Lower leg skin (tissue), 4 donors: ENCODE data around the gene SRGN. TPM values are rescaled to one million over a fixed set of nuclear protein-coding genes. Genes with fewer than 3 reads are reported as not detected.

Experiments
- DNase-seq, 2 donors: peaks; one replicate each; pipeline ENCODE4 v3.0.0-alpha.2; 2019; ENCODE audit warnings: low spot score in 2 of 2
- H3K4me3 ChIP-seq: fragments of 200-600 bp; sonication (generic); 2 replicates; pipeline ENCODE4 v1.5.1; 2017; ENCODE audit warnings: mild to moderate bottlenecking, low read depth; ENCODE audit not compliant: poor library complexity, severe bottlenecking
- POLR2A ChIP-seq, 2 donors: fragments of 450-650 bp; IDR thresholded peaks; one replicate each; pipeline ENCODE4 v1.6.1; 2016 to 2017; ENCODE audit warnings: antibody characterized with exemption in 2 of 2, mild to moderate bottlenecking in 1 of 2, moderate library complexity in 1 of 2
- WGBS, 2 donors: methylation state at CpG; one replicate each; pipeline ENCODE4 v1.1.5; 2018; 5-methylcytosine and 5-hydroxymethylcytosine counted together
- intact Hi-C: fragments of 100-400 bp; cut with DNase I; formaldehyde crosslinking; loops from one replicate; pipeline ENCODE4 v1.15.0; 2023; ENCODE audit warnings: low total_unique reads
- total RNA-seq, 4 donors: library from RNA; depleted of rRNA; stranded (reverse); fragments of >200 nt; gene quantifications; one replicate each; pipeline ENCODE4 v1.1.0, GENCODE V29; 2016
- TF ChIP-seq, protein P1 (sequence below), 3 donors: fragments of 450-650 bp; IDR thresholded peaks; one replicate each; pipeline ENCODE4 v1.5.1; 2016; ENCODE audit warnings: antibody characterized with exemption in 3 of 3, mild to moderate bottlenecking in 3 of 3, moderate library complexity in 2 of 3

The SRGN gene
- total RNA-seq, 4 donors from 2014 or later: 20.6 to 39.6 (median 24.1) TPM

DNA sequence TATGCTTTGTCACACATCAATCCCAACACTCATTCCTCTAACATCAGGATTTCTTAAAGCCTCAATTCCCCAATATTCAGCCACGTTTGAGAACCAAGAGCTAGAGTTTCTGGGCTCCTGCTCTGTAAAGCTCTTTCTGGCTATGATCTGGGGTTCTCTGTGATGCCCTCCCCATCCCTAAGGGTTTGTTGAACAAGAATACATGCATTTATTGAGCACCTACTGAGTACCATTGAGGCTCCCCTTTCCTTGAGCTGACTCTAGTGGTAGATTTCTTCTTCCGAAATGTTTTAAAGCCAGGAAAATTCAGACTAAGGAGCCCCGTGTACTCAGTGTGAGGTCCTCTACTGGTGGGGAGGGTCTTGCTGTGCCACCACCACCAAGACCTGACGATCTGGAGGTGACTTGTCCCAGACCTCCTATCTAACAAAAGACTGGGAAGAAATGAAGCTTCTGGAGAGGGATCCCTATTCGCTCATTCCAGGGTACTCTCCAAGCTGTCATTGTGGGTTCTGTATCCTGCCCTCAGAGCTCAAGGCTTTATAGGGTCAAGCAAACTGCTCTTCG lies 23.1 kb upstream of the SRGN start:
- intact Hi-C loops: no loop called here
- no peak for TF ChIP-seq POLR2A (IDR thresholded peaks at IDR 0.05)
- TF ChIP-seq, protein P1, sequence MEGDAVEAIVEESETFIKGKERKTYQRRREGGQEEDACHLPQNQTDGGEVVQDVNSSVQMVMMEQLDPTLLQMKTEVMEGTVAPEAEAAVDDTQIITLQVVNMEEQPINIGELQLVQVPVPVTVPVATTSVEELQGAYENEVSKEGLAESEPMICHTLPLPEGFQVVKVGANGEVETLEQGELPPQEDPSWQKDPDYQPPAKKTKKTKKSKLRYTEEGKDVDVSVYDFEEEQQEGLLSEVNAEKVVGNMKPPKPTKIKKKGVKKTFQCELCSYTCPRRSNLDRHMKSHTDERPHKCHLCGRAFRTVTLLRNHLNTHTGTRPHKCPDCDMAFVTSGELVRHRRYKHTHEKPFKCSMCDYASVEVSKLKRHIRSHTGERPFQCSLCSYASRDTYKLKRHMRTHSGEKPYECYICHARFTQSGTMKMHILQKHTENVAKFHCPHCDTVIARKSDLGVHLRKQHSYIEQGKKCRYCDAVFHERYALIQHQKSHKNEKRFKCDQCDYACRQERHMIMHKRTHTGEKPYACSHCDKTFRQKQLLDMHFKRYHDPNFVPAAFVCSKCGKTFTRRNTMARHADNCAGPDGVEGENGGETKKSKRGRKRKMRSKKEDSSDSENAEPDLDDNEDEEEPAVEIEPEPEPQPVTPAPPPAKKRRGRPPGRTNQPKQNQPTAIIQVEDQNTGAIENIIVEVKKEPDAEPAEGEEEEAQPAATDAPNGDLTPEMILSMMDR (IDR thresholded peaks at IDR 0.05): no peak

DNA sequence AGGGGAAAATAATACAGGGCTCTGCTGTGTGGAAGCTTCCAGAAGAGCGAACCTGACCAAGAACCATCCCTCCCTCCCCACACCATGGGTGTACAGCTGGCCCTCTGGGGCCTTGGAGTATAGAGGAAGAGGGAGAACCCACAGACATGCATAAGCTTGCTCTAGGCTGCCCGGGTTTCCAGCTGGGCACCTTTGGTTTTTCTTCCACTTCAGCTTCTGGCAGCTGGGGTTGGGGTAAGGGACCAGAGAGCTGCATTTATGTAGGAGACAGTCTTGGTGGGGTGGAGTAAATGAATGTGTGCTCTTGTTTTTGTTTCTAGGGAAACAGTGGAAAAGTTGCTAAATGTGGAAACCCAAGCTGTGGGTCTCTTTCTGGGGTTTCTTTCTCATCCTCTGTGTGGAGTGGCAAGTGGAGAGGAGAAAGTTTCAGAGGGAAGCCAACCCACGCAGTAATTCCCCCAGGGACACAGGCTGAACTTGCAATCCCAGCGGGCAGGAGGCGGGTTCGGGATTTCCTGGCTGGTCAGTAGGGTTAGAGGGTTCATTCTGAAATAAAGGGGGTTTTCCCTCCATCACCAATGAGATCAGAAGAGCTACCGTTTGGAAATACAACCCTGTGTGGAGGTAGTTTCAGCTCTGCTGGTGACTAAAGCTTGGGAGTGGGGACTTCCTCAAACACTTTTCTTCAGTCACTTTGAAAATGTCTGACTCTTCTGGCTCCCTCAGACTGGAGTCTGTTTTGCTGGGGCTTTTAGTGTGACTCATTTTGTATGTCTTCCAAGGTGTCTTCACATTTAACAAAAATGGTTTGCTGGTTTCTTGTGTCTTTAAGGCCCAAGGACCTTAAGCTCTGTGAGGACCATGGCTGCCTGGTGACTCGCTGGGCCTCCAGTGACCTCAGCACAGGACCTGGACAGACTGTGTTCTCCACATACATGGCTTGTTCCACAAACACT lies 22.2 kb upstream of the SRGN start:
- WGBS, 2 donors: 55 to 56% methylated on average over 8 of the region's 8 CpGs
- no peak overlapping the region for H3K4me3 ChIP-seq
- intact Hi-C loops: no loop called here

More for the DNA sequence above, 23.1 kb upstream of the SRGN start:
- 83 to 90% methylated on average over 6 of the region's 6 CpGs for WGBS, 2 donors
- DNase-seq: no peak
- H3K4me3 ChIP-seq: no peak overlapping the region

DNA sequence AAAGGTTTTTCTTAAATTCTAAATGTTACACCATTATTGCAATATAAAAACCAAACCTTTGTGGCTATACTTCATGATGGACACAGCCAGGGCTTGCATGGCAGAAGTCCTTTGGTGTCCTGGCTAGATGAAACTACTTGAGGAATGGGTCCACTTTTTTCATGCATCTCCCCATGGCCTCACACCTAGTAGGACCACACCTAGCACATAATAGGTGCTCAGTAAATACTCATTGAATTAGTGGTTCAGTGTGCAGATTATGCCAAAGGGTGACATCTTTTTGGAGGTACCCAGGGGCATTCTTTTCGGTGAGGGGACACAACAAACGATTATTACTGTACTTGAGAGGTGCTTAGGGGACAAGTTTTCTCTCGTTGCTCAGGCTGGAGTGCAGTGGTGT lies 20.7 kb upstream of the SRGN start:
- no peak for TF ChIP-seq POLR2A (IDR thresholded peaks at IDR 0.05)
- TF ChIP-seq, protein P1 (IDR thresholded peaks at IDR 0.05): no peak
- DNase-seq: no peak
- intact Hi-C loops: no loop called here
- WGBS, 2 donors: 88 to 93% methylated on average over 3 of the region's 3 CpGs
- no peak overlapping the region for H3K4me3 ChIP-seq

More for the DNA sequence above, 22.2 kb upstream of the SRGN start:
- TF ChIP-seq, protein P1 (IDR thresholded peaks at IDR 0.05): no peak
- no peak for TF ChIP-seq POLR2A (IDR thresholded peaks at IDR 0.05)
- DNase-seq: no peak

DNA sequence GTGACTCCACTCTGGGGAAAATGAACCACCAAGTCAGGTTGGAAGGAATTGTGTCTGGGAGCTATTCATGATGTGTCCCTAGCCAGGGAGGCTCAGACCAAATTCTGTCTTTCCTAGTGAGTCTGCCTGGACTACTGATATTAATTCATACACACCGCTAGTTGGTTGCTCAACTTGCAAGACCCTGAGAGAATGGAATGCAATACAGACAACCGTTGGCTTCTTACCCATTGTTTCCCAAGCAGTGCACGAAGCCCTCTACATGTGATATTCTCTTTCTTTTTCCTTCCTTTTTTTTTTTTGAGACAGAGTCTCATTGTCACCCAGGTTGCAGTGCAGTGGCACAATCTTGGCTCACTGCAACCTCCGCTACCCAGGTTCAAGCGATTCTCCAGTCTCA lies 19.4 kb upstream of the SRGN start:
- DNase-seq: no peak
- H3K4me3 ChIP-seq: no peak overlapping the region
- WGBS, 2 donors: 90 to 93% methylated on average over 5 of the region's 5 CpGs
- TF ChIP-seq POLR2A (IDR thresholded peaks at IDR 0.05): no peak
- TF ChIP-seq, protein P1 (IDR thresholded peaks at IDR 0.05): no peak
- intact Hi-C loops: no loop called here

DNA sequence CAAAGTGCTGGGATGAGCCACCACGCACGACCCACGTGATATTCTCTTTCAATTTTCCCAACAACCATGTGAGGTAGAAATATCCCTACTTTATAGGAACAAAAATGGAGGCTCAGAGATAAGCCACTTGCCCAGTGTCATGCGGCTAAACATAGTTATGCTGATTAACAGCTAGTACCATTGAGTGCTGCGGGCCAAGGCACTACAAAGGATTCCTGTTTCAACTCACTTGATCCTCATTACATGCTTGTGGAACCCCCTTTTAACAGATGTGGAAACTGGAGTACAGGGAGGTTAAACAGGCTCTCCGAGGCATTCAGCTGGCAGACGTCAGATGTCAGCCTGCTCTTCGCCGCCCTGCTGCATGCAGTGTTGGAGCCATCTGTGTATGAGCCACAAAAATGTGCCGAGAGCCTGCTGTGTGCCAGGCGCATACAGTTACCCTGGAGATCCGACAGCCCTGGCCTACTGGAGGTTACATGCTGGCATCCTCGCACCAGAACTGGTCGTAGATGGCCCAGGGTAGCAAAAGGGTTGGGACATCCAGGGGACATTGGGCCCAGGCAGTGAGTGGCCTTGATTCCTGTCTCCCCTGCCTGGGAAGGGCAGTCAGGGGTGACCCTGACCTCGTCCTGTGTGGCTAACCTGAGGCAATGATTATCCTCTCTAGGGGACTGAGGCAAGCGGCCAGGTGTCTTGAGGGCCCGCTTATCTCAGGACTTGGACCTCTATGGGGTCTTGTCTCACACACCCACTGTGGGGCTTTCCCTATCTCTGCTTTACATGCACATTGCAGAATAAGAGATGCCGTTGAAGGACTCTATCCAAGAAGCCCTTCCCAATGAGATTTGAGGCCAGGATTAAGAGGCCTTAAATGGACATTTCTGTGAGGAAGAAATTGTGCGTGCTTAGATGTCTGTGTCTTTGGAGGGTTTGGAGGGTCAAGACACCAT lies 18.5 kb upstream of the SRGN start:
- intact Hi-C loops: no loop called here
- WGBS, 2 donors: 78 to 84% methylated on average over 18 to 19 of the region's 19 CpGs
- no peak for TF ChIP-seq POLR2A (IDR thresholded peaks at IDR 0.05)
- TF ChIP-seq, protein P1 (IDR thresholded peaks at IDR 0.05): no peak
- no peak overlapping the region for H3K4me3 ChIP-seq
- no peak for DNase-seq
